ENCODE results near the gene THSD7B.
"Not testable (repeated sequence)": the region's sequence is repeated elsewhere in the genome, so short reads cannot be mapped to it uniquely, and the experiment has no call there.

The THSD7B gene

DNA sequence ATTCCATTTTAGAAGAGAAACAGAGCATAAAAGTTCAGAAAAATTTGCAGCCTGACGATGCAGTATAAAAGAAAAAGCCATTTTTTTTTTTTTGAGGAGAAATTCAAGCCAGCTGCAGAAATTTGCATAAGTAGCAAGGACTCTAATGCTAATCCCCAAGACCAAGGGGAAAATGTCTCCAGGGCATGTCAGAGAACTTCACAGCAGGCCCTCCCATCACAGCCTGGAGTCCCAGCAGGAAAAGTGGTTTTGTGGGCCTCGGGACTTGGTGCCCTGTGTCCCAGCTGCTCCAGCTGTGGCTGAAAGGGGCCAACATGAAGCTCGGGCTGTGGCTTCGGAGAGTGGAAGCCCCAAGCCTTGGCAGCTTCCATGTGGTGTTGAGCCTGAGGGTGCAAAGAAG, 873.6 kb downstream of the THSD7B start:
- DNase-seq, result no peak

DNA sequence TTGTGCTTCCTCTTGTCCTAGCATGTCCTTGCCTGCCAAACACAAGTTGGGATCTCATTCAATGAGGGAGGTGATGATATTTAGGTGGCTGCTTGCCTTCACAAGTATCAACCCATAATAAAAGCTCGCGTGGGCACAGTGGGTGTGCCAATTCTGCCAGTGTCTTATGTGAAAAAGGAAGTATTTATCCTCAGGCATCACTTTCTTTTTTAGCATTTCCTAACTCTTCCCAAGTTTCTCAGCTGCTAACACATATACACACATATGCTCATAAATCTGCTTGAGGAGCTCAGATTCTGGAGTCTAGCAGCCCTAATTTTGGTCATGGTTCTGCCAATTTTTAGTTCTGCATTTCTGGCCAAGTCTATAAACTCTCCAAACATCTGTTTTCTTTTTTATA, 879.4 kb downstream of the THSD7B start:
- DNase-seq, result peak in 1 of 2 donors; percentile 40

DNA sequence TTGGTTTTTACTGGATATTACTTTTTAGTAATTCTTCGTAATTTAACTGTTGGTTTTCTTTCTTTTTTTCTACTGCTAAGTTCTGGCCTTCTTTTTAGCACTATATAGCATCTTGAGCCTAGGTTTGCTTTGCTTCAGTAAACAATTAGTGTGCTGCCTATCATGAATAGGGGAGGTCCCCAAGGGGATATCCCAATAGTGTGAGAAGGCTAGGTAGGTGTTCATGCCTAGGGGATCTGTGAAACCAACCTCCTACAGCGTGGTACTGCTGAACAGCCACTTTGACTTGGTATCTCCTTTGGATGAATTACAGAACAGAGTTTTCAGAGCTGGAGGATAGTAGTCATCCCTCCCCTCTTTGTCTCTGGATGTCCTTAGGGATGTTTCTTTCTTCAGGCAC, 888.7 kb downstream of the THSD7B start:
- no peak for DNase-seq

DNA sequence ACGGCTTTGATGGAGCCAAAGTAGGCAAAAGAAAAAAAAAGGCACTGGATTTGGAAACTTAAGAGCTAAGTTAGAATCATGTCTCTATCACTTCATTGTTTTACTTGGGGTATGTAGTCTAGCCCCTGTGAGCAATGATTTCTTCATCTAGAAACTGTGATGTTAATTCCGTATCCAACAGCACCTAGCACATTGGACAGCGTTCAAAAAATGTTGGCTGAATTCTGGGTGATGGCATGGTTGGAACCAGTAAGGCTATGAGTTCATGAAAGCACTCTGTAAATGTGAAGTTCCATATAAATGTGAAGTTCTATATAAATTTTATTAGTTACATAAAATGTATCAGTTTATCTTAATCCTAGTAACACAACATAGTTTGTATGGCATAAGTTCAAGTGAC, 890.5 kb downstream of the THSD7B start:
- DNase-seq, result no peak

DNA sequence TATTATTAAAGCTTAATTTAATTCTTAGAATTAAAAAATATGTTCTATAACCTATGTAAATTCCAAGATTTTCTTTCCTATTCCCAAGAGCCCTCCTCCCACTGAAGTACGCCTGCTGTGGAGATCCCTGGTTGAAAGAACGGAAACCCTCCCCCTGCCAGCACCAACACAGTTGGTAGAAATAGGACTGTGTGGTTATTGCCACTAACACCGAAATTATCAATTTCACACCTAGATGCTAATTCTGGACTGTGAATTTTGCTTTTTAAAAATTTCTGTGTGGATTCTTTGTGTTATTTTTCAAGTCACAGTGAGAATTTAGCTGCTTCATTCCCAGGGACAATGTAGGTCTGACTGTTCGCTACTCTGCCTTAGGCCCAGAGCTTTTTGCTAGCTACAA, 893.1 kb downstream of the THSD7B start:
- no peak for DNase-seq

DNA sequence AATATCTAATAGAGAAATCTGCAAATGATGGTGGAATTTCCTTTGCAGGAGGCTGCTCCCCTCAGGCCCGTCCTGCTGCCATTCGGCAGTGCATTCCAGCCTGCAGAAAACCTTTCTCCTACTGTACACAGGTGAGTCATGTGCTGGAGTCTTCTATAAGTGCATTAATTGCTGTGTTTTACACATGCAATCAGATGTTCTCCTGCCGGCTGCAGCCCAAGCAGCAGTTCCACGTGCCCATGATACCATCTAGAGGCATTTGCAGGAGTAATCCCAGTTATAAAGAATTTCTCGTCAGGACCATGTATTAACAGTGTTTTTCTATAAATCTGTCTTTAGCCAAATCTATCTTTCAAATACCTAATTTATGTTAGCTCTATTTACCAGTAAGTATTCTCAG, 894.3 kb downstream of the THSD7B start:
- DNase-seq, result peak in 1 of 2 donors; percentile 13

DNA sequence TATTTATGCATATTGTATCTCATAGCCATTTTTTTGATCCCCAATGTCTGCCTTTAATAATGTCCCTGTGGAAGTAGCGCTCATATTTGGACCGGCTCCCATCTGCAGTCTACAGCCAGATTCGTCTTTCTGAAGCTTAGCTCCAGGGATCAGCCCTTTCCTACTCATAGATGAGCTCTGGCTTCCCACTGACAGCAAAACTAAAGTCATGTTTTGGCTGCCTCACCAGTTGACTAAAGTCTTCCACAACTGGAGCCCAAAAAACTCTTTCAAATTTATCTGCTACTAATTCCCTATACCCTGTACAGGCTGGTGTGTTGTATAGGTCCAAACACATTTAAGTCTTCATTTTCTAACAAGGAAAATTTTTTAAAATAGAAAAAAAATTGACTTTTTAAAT, 904.8 kb downstream of the THSD7B start:
- no peak for DNase-seq

DNA sequence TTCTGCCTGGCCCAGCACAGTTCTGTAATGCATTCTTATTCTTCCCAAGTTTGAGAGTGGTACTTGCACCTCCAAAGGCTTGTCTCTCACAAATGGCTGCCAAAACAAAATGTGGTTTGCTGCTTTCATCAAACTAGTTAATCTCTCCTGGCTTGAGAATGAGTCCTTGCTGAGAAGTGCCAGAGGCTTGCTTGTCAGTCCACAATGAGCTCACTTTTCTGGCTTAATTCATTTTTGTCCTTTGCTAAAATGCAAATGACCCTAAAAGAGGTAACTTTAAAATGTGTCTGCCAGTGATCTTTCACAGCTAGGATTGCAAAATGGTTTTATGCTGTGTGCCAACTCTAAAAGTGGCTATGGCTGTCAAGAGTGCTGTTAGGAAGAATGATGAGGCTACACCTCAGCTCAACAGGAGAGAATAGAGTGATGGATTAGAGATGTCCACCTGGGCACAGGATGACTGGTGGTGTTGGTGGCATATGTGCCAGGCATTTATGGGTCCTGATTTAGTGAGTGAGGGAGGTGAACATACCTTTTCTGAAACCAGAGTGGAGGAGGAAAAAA, 907.7 kb downstream of the THSD7B start:
- DNase-seq, result no peak

DNA sequence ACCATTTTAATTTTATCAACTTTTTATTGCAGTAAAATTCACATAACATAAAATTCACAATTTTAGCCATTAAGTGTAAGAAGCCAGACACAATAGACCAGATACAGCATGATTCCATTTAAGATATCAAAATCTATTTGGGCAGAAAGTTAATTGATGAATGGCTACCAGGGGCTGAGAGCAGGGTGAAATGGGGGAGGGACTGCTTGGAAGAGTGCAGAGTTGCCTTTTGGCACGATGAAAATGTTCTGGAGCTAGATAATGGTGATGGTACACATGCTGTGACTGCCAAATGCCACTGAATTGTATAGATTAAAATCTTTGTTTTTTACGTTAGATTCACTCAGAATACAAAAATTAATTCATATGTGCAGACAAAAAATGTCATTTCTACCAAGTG, 909.6 kb downstream of the THSD7B start:
- DNase-seq, result no peak

DNA sequence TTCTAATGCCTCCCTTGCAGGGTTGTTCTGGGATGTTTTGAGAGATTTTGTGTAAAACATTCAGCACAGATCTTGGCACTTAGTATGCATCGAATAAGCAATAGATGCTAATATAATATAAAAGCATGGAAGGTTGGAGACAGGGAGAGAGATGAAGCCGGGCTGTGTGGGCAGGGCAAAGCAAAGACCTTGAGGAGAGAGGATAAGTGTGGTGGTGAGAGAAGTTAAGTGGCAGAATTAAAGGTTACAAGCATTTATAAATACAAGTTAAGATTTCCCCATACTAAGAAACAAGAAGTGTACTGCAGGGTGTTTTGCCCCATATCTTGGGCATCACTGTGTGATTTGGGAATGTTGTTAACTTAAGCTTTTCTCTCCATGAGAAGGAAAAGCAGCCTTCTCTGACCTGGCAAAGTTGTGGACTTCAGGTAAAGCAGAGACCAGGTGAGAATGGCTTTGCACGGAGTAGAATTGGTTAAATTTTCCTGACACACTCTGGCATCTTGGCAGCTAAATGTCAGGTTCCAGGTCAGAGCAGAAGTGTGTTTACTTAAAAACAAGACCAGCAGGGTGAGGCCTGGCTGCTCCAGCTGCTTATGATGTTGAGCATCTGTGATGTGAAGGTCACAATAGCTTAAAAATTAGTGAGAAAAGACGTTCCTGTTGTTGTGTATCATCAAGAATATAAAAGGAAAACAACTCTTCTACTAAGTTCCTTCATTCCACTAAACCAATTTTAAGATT, 910.4 kb downstream of the THSD7B start:
- no peak for DNase-seq

DNA sequence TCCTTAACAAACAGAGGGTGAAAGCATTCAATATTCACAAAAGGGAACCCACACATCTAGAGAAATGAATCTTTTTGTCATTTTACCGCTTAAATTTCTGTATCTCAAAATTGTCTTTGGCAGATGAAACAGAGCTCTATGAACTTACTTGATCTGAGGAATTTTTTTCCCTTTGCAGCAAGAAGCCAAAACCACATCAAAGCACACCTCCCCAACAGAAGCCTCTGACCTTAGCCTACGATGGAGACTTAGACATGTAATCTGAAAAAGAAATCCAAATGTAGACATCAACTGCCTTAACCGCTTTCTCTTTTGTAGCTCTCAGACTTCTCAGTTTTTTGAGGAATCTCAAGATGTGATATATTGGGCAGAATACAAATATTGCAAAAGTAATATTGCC, 911.0 kb downstream of the THSD7B start:
- no peak for DNase-seq

DNA sequence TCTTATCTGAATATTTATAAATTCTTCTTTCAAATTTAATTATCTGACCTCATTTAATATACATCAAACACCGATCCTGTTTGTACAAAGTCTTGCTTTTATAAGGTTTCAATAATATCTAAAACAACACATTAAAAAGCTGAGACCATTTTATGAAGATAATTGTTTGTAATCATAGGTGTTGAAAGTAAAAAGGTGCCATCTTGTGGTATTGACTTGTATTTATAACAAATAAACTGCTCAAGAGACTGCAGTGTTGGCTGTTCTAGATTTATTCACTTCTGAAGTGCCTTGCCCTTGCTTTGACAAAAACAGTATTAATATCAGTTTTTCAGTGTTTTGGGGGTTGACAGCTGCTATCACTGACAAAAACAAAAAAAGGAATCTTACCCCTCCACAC, 912.1 kb downstream of the THSD7B start:
- DNase-seq, result no peak

DNA sequence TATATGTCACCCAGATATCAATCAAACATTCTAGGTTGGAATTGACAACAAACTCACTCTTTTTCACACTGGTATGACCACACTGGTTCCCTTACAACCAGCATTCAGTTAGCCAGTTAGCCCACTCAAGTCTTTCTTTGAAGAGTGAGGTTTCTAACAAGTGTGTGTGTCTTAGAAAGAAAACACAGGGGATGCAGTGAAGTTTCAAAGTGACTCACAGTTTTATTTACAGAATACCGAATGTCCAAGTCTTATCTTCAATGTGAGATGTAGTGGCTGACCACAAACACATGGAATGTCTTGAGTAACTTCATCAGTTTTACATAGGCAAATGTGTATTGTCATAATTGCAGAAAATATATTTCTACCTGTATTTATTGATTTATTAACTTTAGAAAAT, 924.2 kb downstream of the THSD7B start:
- DNase-seq, result no peak

DNA sequence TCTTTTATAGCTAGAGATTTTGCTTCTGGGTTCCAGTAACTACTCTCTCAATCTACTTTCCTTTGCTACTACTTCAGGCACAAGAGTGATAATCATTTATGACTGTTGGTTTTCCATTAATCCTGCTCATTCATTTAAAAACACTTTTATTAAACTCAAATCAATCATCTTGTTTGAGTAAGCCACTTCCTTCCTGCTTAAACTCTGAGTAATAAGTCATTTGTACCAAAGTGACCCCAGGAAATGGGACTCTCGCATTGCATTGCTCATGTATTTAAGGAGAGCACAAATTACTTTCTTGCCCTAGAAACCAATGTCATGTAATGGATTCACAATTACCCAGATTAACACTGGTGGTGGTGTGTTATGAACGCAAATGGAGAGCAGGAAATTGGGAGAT, 928.2 kb downstream of the THSD7B start:
- DNase-seq, result no peak

DNA sequence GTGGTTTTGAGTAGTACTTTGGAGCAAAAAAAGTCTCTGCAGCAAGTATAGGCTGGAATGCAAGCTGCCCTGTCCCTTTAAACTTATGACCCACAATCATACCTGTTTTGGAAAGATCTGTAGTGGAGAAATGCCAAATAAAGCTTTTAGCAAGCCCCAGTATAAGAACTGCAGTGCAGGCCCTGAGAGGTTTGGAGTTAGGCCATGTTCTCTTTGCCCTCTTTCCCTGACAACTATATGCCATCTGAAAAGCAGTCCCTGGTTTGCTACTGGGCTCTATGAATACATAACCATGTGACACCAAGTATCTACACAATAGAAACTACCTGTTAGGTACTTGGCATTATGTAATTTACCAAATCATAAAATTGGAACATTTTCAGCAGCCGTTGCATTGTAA, 931.6 kb downstream of the THSD7B start:
- no peak for DNase-seq

DNA sequence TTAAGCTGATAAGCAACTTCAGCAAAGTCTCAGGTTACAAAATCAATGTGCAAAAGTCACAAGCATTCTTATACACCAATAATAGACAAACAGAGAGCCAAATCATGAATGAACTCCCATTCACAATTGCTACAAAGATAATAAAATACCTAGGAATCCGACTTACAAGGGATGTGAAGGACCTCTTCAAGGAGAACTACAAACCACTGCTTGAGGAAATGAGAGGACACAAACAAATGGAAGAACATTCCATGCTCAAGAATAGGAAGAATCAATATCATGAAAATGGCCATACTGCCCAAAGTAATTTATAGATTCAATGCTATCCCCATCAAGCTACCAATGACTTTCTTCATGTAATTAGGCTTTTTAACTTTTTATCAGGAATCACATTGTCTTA, 934.9 kb downstream of the THSD7B start:
- not testable (repeated sequence) for DNase-seq

DNA sequence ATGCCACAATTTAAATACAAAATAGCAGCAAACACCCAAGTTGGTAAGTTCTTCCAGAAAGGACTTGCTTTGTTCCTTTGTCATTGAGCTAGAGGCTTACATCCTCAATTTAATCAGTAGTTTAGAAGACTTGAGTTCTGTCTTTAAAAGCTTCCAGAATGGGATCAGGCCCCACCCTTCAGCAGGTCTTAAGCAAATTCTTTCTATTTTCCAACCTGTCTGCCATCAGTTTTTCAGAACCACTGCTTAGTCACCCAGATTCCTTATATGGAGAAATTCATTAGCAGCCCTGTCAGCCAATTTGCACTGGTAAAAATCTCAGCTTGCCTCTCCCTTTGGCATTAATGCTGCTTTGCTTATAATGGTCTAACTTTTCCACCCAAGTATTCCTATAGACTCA, 935.3 kb downstream of the THSD7B start:
- no peak for DNase-seq

DNA sequence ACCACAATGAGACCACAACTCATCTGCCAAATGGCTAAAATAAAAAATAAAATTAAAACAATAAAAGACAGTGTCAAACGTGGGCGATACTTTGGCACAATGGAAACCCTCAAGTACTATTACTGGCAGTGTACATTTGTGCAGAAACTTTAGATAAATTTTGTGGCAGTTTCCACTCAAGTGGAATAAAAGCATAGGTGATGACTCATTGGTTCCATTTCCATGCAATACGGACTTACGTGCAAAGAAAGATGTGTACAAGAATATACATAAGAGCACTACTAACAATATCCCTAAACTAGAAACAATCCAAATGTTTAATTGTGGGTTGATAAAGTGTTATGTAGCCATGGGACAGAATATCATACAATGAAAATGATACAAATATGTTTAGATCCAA, 940.0 kb downstream of the THSD7B start:
- no peak for DNase-seq

DNA sequence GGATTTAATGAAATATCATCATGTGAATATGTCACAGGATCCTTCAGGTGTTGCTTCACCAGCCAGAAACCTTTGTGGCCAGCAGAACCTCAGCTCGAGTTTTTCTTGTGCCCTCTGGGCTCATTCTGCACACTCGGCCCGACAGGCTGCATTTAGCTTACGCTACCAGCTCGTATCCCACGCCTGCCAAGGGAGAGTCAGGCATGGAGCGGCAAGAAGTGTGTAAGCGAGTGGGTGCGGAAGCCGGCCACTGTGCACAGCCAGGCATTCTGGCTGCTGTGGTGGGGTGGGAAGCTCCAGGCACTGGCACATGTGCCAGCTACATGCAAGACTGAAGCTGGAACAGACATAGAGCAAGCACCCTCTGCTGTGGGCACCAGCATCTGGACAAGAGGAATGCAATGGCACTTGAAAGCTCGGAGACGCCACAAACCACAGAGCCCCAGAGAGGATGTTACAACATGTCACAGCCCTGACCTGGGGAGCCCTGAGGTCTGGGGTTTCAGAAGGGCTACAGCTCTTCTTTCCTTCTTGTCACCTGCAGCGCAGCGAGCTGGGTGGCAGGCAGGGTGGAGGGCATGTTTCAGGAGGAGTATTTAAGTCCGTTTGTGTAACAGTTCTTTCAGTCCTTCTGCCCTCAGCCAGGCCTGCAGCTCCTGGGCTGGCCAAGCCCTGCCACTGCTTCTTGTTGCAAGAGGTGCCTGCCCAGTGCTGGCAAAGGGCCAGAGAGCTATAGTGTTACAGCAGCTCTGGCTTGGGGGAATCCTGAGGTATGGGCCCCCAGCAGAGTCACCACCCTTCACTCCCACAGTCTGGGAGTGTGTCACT, 941.7 kb downstream of the THSD7B start:
- no peak for DNase-seq

DNA sequence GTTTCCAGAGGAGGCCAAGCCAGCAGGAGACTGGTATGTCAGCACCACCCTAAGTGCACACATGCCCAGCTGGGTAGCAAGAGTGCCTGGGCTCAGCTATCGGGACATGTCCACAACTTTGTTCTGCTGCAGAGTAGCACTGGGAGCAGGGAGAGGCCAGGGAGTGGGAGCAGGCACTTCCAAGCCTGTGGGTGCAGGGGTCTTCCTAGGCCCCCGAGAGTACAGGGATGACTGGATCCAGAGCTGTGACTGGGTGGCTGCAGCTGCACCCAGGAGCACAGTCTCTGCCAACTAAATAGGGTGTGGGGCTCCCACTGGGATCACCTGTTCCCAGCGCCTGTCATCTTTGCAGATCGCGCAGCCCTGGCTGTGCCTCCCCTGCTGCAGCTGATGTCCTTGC, 943.0 kb downstream of the THSD7B start:
- DNase-seq, result no peak

DNA sequence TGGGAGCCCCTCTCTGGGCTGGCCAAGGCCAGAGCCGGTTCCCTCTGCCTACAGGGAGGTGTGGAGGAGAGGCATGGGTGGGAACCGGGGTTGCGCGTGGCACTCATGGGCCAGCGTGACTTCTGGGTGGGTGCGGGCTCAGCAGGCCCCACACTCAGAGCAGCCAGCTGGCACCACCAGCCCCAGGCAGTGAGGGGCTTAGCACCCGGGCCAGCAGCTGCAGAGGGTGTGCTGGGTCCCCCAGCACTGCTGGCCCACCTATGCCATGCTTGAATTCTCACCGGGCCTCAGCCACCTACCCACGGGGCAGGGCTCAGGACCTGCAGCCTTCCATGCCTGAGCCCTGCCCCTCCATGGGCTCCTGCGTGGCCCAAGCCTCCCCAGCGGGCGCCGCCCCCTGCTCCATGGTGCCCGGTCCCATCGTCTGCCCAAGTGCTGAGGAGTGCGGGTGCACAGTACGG, 950.4 kb downstream of the THSD7B start:
- no peak for DNase-seq

DNA sequence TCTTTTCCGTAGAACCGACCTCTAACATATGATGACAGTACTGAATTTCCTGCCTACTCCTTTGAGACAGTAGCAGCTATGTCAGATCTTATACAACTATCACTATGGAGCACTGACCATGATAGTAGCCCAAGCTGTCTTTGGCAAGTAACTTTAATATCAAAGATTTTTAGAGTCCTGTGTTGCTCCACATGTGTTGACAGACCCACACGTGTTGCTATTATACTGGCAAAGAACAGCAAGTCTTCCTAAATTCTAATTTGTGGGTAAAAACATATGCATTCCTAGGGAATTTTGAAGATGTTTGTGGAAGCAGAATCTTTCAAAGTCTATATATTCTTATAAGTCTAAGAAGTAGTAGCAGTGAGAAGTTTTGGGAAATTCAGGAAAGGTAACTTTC, 953.4 kb downstream of the THSD7B start:
- no peak for DNase-seq

DNA sequence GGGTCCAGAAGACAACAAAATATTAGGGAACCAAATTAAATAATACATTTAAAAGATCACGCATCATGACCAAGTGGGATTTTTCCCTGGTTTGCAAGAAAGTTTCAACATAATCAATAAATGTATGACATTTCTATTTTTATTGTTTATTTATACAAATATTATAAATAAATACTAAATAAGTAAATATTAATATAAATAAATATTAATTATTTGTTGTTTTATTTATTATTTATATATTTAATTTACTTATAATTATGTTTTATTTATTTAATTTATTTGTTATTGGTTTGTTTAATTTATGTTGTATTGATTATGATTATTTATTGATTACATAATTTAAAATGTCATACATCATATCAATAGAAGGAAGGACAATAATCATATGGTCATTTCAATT, 956.4 kb downstream of the THSD7B start:
- DNase-seq, result no peak

DNA sequence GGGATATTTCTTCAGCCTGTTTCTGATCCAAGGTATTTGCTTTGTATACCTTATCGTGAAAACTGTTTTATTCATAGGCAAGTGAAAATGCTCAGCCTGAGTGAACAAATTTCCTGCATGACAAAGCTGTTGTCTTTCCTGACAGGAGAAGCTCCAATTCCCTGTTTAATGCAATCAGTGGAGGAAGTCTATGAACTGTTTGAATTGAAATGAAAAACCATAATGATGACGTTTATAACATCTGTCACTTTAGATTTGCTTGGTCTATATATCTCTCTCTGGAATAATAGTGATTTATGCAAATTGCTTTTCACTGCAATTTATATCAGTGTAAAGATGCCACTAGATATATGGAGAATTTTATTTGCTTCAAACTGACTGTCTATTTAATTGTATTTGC, 959.6 kb downstream of the THSD7B start:
- DNase-seq, result no peak
